B cell (primary cell): ENCODE measurements around the gene GRIK2. TPM values are rescaled to one million over a fixed set of nuclear protein-coding genes. Genes with fewer than 3 reads are reported as not detected.

Experiments
- ATAC-seq: fragments of 200-7000 bp; cut with Tn5 transposase; one replicate; pipeline ENCODE4 v1.10.0; 2021; ENCODE audit warnings: low read depth, mild to moderate bottlenecking, moderate number of reproducible peaks, moderate library complexity
- CTCF ChIA-PET: fragments of 350-600 bp; sonication (Branson Sonifier 250); formaldehyde crosslinking; loops from one replicate; lab custom pipeline; 2021; ENCODE audit warnings: antibody characterized with exemption, inconsistent platforms; lab: Charles Lee
- POLR2A ChIA-PET: fragments of 350-600 bp; sonication (Branson Sonifier 250); formaldehyde crosslinking; loops from one replicate; lab custom pipeline; 2021; ENCODE audit warnings: antibody characterized with exemption; lab: Charles Lee
- DNase-seq: peaks from one replicate; pipeline ENCODE4 v3.0.0; 2013
- H2AFZ ChIP-seq: 2 replicates; pipeline ENCODE4 v1.6.1; 2012; ENCODE audit warnings: mild to moderate bottlenecking, low read depth, low read length; ENCODE audit not compliant: insufficient read depth, poor library complexity, severe bottlenecking
- H3K27ac ChIP-seq, 2 donors: 1 replicate in 1 of 2; 2 replicates in 1 of 2; pipeline ENCODE4 v1.5.1; 2012 to 2013; ENCODE audit warnings: low read length in 2 of 2, mild to moderate bottlenecking in 2 of 2, moderate library complexity in 1 of 2
- H3K27me3 ChIP-seq, 4 experiments: fragments of 200-600 bp in 1 of 4; sonication (generic) in 1 of 4; replicated peaks in 1 of 4; 1 replicate in 2 of 4; 2 replicates in 2 of 4; pipeline versions ENCODE4 v1.6.1 to v1.7.0; 2013 to 2016; ENCODE audit warnings: low read length in 3 of 4, mild to moderate bottlenecking in 2 of 4, mixed read lengths in 1 of 4, moderate library complexity in 1 of 4; ENCODE audit not compliant: insufficient read depth in 4 of 4, control insufficient read depth in 3 of 4; ENCODE audit errors: control extremely low read depth in 1 of 4
- H3K36me3 ChIP-seq, 2 experiments: replicated peaks in 1 of 2; 1 replicate in 1 of 2; 2 replicates in 1 of 2; pipeline versions ENCODE4 v1.6.1 to v1.7.1; 2013; ENCODE audit warnings: low read length in 1 of 2; ENCODE audit not compliant: insufficient read depth in 2 of 2, control insufficient read depth in 1 of 2; ENCODE audit errors: control extremely low read depth in 1 of 2, extremely low read depth in 1 of 2
- H3K4me1 ChIP-seq, 2 donors: fragments of 200-600 bp in 1 of 2; sonication (generic) in 1 of 2; 1 replicate in 1 of 2; 2 replicates in 1 of 2; pipeline versions ENCODE4 v1.5.1 to v1.6.1; 2013 to 2017; ENCODE audit warnings: low read length in 2 of 2; ENCODE audit not compliant: control insufficient read depth in 2 of 2, insufficient read depth in 2 of 2
- H3K4me2 ChIP-seq: replicated peaks from 2 replicates; pipeline ENCODE3; 2012; ENCODE audit warnings: mild to moderate bottlenecking, low read depth, low read length; ENCODE audit not compliant: poor library complexity, severe bottlenecking
- H3K4me3 ChIP-seq, 5 experiments: fragments of 200-600 bp in 1 of 5; sonication (generic) in 1 of 5; 1 replicate in 3 of 5; 2 replicates in 2 of 5; pipeline versions ENCODE4 v1.5.1 to v1.7.0; 2011 to 2016; ENCODE audit warnings: low read length in 4 of 5, mild to moderate bottlenecking in 4 of 5, low read depth in 2 of 5, control low read depth in 1 of 5, moderate library complexity in 1 of 5; ENCODE audit not compliant: insufficient read depth in 1 of 5; ENCODE audit errors: control extremely low read depth in 1 of 5, extremely low read depth in 1 of 5
- H3K79me2 ChIP-seq: fragments of 200-600 bp; sonication (generic); one replicate; pipeline ENCODE4 v1.6.0; 2016; ENCODE audit warnings: low read length; ENCODE audit not compliant: control insufficient read depth, insufficient read depth
- H3K9ac ChIP-seq: fragments of 200-600 bp; sonication (generic); 2 replicates; pipeline ENCODE4 v1.6.1; 2017; ENCODE audit warnings: mild to moderate bottlenecking, low read length, moderate library complexity
- H3K9me3 ChIP-seq, 3 donors: one replicate each; pipeline versions ENCODE4 v1.6.1 to v1.7.1; 2013; ENCODE audit warnings: low read length in 2 of 3; ENCODE audit not compliant: control insufficient read depth in 2 of 3, insufficient read depth in 1 of 3; ENCODE audit errors: control extremely low read depth in 1 of 3
- H4K20me1 ChIP-seq: 2 replicates; pipeline ENCODE4 v1.6.0; 2012; ENCODE audit warnings: mild to moderate bottlenecking, low read length; ENCODE audit not compliant: insufficient read depth, control insufficient read depth, poor library complexity, severe bottlenecking
- H3K27ac Mint-ChIP-seq: one replicate; pipeline ENCODE4 v1.8.0; 2021; ENCODE audit warnings: mixed read lengths
- H3K27me3 Mint-ChIP-seq: one replicate; pipeline ENCODE4 v1.8.0; 2021; ENCODE audit warnings: mixed read lengths
- H3K4me1 Mint-ChIP-seq: one replicate; pipeline ENCODE4 v1.8.0; 2021; ENCODE audit warnings: mixed read lengths
- H3K4me3 Mint-ChIP-seq: one replicate; pipeline ENCODE4 v1.8.0; 2021; ENCODE audit warnings: mixed read lengths
- H3K9me3 Mint-ChIP-seq: one replicate; pipeline ENCODE4 v1.8.0; 2022; ENCODE audit warnings: mixed read lengths; ENCODE audit not compliant: insufficient read depth
- CTCF ChIP-seq: fragments of 200-600 bp; IDR thresholded peaks from one replicate; pipeline ENCODE4 v1.8.0; 2022; ENCODE audit warnings: antibody characterized with exemption, mild to moderate bottlenecking
- EZH2 ChIP-seq: IDR thresholded peaks from 2 replicates; pipeline ENCODE4 v1.6.1; 2012; ENCODE audit warnings: borderline replicate concordance, low read depth, mild to moderate bottlenecking, moderate library complexity, low read length; ENCODE audit not compliant: insufficient read depth, poor library complexity, severe bottlenecking
- WGBS: methylation state at CpG from one replicate; pipeline ENCODE4 v1.1.5; 2013; ENCODE audit warnings: missing lambda C conversion rate; ENCODE audit not compliant: insufficient coverage; 5-methylcytosine and 5-hydroxymethylcytosine counted together
- intact Hi-C: fragments of 100-400 bp; cut with micrococcal nuclease; formaldehyde crosslinking; loops from one replicate; pipeline ENCODE4 v1.10.0; 2022
- polyA plus RNA-seq: library from polyadenylated mRNA; depleted of rRNA; stranded (reverse); fragments of >200 nt; gene quantifications from 2 replicates; pipeline ENCODE4 v1.2.3, GENCODE V29; 2012
- total RNA-seq, 2 donors: library from RNA; stranded (reverse); fragments of 120-200 nt in 1 of 2; gene quantifications; 1 replicate in 1 of 2; 2 replicates in 1 of 2; pipeline versions ENCODE4 v1.2.3 to v1.2.4, GENCODE V29; 2013 to 2022

The GRIK2 gene
- total and polyA plus RNA-seq, 2 donors (not counting 1 experiment from before 2014, with no cell fraction given), result not detected

DNA sequence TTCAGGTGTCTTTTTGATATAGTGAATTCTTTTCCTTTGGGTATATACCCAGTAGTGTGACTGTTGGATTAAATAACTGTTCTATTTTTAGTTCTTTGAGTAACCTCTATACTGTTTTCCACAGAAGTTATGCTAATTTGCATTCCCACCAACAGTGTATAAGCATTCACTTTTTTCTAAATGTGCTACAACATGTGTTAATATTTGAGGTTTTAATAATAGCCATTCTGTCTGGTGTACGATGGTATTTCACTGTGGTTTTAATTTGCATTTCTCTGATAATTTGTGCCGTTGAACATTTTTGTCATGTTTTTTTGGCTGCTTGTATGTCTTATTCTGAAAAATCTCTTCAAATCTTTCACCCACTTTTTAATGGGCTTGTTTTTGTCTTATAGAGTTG lies 563.5 kb downstream of the GRIK2 start:
- ChIA-PET CTCF (no interaction called here), POLR2A (no interaction called here)
- no peaks in the 10 kb centered on the region for H3K4me1 Mint-ChIP-seq
- no peak overlapping the region for H3K27ac ChIP-seq
- H3K27ac Mint-ChIP-seq, result no peak overlapping the region
- DNase-seq (no peak), ATAC-seq (no peak)
- no peaks in the 10 kb centered on the region for H3K27me3 ChIP-seq
- intact Hi-C loops, result no loop called here
- H3K27me3 Mint-ChIP-seq, result no peaks in the 10 kb centered on the region
- H3K4me2 ChIP-seq, result no peak overlapping the region
- TF ChIP-seq EZH2 (no peak), CTCF (no peak)
- H2AFZ ChIP-seq, result no peak overlapping the region
- H3K4me1 ChIP-seq, result no peaks in the 10 kb centered on the region
- H3K79me2 ChIP-seq, result no peaks in the 10 kb centered on the region
- no peak overlapping the region for H3K9ac ChIP-seq
- peaks cover 0 to 5% (median 3%) of the 10 kb centered on the region in 3 donors for H3K9me3 ChIP-seq
- H4K20me1 ChIP-seq, result no peaks in the 10 kb centered on the region
- WGBS, result no CpG with 5 or more reads among the region's 2 CpGs
- no peak overlapping the region for H3K4me3 ChIP-seq
- H3K9me3 Mint-ChIP-seq, result peaks cover 7% of the 10 kb centered on the region
- no peak overlapping the region for H3K4me3 Mint-ChIP-seq
- no peaks in the 10 kb centered on the region for H3K36me3 ChIP-seq

GRCh38 chr6:101961357-101961756 lies 567.8 kb downstream of the GRIK2 start:
- H3K4me1 Mint-ChIP-seq, result no peaks in the 10 kb centered on the region
- H3K79me2 ChIP-seq, result no peaks in the 10 kb centered on the region

More at GRCh38 chr6:101961357-101961756, 567.8 kb downstream of the GRIK2 start:
- ATAC-seq, result no peak
- ChIA-PET POLR2A (no interaction called here), CTCF (no interaction called here)
- 84% methylated on average over 8 of the region's 8 CpGs for WGBS
- TF ChIP-seq CTCF, result no peak
- TF ChIP-seq EZH2, result no peak
- intact Hi-C loops, result no loop called here
- Mint-ChIP-seq H3K27ac (no peak overlapping the region), H3K4me3 (no peak overlapping the region), H3K9me3 (peaks cover 7% of the 10 kb centered on the region), H3K27me3 (no peaks in the 10 kb centered on the region)
- H3K27ac ChIP-seq, result no peak overlapping the region
- no peak overlapping the region for H3K9ac ChIP-seq
- no peak overlapping the region for H2AFZ ChIP-seq
- no peaks in the 10 kb centered on the region for H3K27me3 ChIP-seq
- no peak overlapping the region for H3K4me2 ChIP-seq
- no peaks in the 10 kb centered on the region for H3K4me1 ChIP-seq
- H3K4me3 ChIP-seq, result no peak overlapping the region
- peaks cover 0 to 5% (median 3%) of the 10 kb centered on the region in 3 donors for H3K9me3 ChIP-seq
- H4K20me1 ChIP-seq, result no peaks in the 10 kb centered on the region
- DNase-seq, result no peak
- no peaks in the 10 kb centered on the region for H3K36me3 ChIP-seq
